Stimulated activated CD4-positive, alpha-beta T cell treated with anti-CD3 and anti-CD28 coated beads, Interleukin-15, amount 100 ng/mL, for 24 hours (primary cell): Measurements from ENCODE around the gene IPO5.
"Not testable (repeated sequence)": the region's sequence is repeated elsewhere in the genome, so short reads cannot be mapped to it uniquely, and the experiment has no call there.

Experiments
- DNase-seq: peaks from one replicate; pipeline ENCODE4 v3.0.0-alpha.2; 2020

Gene IPO5

DNA sequence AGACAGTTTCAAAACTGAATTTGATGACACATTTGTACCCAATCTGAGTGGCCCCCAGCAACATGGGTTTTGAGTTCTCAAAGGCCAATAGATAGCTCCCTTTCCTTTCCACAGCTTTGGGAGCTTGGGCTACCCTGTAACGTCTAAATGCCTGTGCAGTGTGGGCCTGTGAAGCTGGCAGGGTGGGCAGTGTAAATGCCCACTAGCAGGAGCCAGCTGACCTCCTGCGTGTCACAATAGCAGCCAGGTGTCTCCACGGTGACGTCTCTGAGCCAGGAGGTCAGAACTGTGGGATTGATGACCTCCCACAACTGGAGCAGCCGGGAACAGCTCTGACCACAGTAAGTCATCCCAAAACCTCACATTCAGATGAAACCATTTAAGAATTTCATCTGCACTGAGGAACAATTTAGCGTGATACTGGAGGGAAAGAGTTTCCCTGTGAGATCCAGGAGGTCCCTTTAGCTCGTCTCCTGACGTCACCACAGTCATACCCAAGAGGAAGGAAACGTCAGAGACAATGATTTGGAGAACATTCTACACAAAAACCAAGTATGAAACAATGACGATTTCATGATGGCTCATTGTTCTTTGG, at the start of gene IPO5:
IPO5 (plus strand) TSS at position 300 of the 595 bp plus-strand sequence. CDS start 23,022 bp downstream, outside the sequence.
- no peak for DNase-seq

- DNase-seq: no peak
Measured at GRCh38 chr13:97904059-97904458, 49.4 kb upstream of the IPO5 start.

- DNase-seq: no peak
Measured at GRCh38 chr13:97905517-97905916, 48.0 kb upstream of the IPO5 start.

GRCh38 chr13:97911311-97912138, 42.0 kb upstream of the IPO5 start:
- peak; percentile 21 for DNase-seq

- DNase-seq: no peak
Measured at GRCh38 chr13:97912139-97912535, 41.3 kb upstream of the IPO5 start.

- no peak for DNase-seq
Measured at GRCh38 chr13:97913206-97913605, 40.3 kb upstream of the IPO5 start.

DNA sequence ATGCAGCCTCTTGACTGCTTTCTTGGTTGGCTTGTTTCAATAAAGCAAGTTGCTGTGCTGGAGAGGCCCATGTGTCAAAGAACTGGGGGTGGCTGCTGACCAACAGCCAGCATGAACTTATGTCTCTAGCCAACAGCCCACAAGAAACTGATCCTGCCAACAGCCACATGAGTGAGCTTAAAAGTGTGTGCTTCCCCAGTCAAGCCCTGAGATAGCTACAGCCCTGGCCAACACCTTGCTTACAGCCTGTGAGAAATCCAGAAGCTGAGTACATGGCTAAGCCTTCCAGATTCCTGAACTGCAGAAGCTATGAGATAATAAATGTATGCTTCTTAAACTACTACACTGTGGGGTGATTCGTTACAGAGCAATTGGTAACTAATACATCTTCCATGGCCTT, 38.9 kb upstream of the IPO5 start:
- no peak for DNase-seq

- DNase-seq: no peak
Measured at GRCh38 chr13:97921176-97921816, 32.2 kb upstream of the IPO5 start.

DNA sequence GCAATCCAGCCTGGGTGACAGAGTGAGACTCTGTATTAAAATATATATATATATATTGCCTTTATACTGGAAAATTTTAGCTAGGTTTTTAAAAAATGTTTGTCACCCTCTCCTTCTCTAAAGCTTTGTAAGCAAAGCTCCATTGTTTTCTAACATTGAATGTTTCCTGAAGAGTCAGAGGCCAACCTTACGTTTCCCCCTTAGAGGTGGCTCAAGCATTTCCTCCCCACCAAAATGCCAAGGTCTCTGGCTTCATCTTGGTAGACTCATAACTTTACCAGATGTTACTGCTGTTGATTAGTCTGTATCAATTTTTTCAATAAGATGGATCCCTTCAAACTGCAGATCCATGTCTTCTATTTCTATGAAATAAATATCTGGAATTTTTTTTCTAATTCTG, 25.2 kb upstream of the IPO5 start:
- DNase-seq: no peak

DNA sequence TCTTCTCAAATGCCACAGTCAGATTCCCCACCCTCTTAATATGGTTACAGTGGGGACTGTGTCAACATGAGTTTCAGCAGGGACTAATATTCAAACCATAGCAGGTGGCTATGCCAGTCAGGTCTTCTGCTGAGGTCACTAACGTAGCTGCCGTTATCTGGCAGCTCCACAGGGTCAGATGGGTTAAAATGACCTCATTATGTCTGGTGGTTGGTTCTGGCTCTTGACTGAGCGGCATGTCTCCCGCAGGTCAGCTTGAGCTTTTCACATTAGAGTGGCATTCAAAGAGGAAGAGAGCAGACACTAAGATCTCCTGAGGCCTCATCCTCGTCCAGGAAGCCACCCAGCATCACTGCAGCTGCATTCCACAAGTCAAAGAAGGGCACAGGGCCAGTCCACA, 21.4 kb upstream of the IPO5 start:
- DNase-seq: no peak

DNA sequence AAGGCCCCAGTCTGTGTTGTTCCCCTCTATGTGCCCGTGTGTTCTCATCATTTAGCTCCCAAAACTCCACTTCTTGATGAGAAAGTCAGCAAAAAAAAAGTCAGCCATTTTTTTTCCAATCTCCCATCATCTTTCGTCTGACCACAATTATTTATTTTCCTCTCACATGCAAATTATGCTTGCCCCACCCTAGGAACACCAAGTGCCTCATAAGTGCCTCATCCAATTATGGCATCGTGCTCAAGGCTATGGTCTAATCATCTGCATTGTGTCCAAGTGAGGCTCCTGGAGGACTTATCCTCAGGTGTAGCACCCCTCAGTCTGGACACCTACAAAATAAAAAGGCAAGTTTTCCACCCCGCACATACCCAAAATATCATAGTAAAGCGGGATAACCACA, 20.8 kb upstream of the IPO5 start:
- no peak for DNase-seq

- no peak for DNase-seq
Measured at GRCh38 chr13:97933776-97934175, 19.7 kb upstream of the IPO5 start.

GRCh38 chr13:97934590-97934989, 18.9 kb upstream of the IPO5 start:
- DNase-seq: no peak

GRCh38 chr13:97935071-97935470, 18.4 kb upstream of the IPO5 start:
- no peak for DNase-seq

DNA sequence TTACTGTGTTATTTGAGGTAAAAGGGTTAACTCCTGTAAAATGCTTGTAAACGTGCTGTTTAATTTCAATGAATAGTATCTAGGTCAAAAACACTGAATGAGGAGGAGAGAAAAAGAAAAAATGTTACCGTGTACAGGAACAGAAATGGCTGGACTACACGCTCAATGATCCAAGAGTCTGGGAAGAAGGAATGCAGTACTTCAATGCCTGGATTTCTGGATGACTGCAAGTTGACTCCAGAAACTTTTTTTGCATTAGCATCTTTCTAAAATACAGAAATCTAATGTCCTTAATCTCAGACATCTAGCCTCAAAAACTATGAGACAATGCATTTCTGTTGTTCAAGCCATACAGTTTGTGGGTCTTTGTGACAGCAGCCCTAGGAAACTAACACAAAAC, 17.4 kb upstream of the IPO5 start:
- no peak for DNase-seq

DNA sequence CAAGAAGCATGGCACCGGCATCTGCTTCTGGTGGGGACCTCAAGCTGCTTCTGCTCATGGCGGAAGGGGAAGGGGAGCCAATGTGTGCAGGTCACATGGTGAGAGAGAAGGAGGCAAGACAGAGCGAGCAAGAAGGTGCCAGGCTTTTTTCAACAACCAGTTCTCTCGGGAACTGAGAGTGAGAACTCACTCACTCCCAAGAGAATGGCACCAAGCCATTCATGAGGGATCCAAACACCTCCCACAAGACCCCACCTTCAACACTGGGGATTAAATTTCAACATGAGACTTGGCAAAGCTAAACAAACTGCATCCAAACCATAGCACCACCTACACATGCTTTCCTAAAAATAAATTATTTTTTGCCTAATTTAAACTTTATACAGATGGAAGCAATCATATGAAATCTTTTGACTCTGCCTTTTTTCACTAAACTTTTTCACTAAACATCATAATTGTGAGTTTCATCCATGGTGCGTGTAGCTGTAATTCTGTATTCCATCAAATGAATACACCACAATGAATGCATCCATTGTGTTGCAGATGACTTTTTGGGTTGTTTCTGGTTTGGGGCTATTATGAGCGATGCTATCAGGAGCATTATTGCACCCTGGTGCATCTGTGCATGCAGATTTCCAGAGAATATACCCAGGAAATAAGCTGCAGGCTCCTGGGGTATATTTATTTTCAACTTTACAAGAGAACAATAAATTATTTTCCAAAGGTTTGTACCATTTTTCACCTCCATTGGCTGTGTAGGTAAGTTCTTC, 14.6 kb upstream of the IPO5 start:
- no peak for DNase-seq

DNA sequence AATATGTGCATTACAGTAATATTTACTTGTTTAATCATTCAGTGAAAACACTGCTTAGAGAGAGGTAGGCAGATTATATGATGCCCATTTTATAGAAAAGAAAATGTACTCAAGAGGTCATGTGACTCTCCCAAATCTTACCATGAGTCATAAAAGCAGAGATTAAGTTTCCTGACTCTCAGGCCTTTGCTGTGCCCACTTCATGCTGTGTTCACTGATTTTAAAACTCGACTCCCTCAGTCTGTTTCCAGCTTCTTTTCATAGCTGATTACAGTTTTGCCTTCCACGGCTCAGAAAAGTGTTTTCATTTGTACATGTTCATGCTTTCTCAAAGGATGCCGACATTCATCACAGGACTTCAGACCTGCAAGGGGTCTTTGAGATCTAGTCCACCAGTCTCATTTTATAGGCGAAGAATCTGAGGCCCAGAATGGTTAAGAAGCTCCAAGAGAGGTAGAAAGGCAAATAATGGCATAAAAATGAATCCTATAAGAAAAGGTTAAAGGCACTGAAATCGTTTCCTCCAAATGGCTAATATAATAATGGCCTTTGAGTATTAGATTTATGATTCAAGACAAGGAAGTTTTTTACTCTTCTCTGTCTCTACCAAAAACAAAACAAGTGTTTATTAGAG, 9.0 kb upstream of the IPO5 start:
- no peak for DNase-seq

- DNase-seq: no peak
Measured at GRCh38 chr13:97945342-97945741, 8.1 kb upstream of the IPO5 start.

- no peak for DNase-seq
Measured at GRCh38 chr13:97945792-97946419, 7.6 kb upstream of the IPO5 start.

DNA sequence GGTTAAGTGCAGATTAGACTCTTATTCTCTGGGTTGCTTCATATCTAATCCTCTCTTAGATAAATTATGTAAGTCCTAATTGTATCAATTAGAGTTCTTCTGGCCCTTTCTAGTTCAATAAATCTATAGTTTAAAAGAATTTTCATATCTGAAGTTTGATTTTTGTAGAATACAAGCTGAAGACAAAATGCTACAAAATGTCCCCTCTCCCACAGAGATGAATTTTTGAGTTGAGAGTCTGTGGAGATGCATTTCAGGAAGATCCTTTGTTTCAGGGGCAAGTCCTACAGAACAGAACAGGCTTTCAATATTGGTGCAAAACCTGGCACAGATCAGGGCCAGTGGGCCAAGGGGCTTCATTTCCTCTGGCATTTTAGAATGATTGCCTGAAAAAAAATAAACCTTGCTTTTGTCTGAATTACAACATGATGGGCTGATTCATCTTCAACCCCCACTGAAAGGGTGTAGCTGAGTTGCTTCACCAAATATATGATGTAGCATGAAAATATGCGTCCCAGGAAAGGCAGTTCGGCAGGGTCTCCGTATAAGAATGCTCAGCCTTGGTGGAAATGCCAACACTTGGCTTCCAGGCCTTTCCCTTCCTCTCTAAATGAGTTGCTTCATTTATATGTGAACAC, 6.4 kb upstream of the IPO5 start:
- no peak for DNase-seq

DNA sequence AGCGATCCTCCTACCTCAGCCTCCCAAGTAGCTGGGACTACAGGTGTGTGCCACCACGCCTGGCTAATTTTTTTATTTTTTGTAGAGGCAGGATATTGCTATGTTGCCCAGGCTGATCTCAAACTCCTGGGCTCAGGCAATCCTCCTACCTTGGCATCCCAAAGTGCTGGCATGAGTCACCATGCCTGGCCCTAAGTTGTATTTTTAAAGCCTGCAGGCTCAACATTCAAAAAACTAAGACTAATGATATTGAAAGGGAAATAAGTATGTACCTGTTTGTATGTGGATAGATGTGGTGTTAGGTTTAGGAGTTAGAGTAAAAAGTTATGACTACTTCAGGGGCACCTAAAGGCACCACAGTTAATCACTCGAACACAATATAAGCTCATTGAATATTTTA, 5.4 kb upstream of the IPO5 start:
- DNase-seq: no peak

DNA sequence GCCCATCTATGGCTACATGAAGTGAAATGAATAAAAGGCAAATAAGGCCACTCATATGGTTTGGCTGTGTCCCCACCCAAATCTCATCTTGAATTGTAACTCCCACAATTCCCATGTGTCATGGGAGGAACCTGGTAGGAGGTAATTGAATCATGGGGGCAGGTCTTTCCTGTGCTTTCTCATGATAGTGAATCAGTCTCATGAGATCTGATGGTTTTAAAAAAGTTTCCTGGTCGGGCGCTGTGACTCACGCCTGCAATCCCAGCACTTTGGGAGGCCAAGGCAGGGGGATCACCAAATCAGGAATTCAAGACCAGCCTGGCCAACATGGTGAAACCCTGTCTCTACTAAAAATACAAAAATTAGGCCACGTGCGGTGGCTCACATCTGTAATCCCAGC, 4.2 kb upstream of the IPO5 start:
- not testable (repeated sequence) for DNase-seq
